HG03196 (cell line): ENCODE measurements around the gene HOXB6.

Source experiments
- ATAC-seq: cut with Tn5 transposase; IDR thresholded peaks from one replicate; pipeline ENCODE4 v1.9.1; 2021; ENCODE audit not compliant: unreplicated experiment

Gene HOXB6

DNA sequence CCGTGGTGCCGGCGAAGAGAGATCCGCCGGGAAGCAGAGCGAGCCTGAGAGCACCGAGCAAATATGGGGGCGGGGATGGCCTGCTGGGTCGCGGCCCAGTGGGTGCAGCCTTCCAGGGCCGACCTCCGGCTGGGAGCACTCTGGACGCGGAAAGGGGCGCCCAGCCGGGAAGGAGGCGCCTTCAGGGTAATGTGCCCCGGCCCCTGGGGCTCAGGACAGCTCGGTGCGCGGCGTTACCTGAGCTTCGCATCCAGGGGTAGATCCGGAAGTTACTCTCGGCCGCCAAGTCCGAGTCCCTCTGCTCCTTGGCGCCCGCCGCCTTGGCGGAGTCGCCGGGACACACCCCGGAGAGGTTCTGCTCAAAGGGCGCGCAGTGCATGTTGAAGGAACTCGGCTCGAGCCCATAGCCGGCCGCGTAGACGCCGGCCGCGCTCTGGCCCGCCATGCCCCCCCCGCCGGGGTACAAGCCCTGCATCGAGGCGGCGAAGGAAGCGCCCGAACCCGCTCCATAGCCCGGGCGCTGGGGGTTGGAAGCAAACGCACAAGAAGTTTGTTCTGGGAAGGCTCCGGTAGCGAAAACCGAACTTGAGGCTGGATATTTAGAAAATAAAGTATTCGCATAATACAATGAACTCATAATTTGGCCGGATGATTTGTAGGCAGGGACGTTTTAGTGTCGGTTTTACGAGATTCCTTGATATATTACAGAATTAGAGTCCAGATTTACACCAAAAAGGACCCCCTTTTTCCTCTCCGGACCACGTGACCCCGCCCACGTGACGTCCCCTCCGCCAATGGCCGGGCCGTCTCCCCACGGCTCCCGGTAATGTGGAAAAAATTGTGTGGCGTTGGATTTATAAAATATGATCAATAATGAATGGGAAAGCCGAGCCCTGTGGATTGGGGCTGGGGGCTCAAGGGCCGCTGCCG lies 5.8 kb upstream of the HOXB6 start, which contains the start of gene HOXB7:
Gene HOXB7, minus strand, starts transcription at position 736 of the 930 bp plus-strand sequence. Its CDS starts 99 bp downstream, at position 637.
- no peak for ATAC-seq

DNA sequence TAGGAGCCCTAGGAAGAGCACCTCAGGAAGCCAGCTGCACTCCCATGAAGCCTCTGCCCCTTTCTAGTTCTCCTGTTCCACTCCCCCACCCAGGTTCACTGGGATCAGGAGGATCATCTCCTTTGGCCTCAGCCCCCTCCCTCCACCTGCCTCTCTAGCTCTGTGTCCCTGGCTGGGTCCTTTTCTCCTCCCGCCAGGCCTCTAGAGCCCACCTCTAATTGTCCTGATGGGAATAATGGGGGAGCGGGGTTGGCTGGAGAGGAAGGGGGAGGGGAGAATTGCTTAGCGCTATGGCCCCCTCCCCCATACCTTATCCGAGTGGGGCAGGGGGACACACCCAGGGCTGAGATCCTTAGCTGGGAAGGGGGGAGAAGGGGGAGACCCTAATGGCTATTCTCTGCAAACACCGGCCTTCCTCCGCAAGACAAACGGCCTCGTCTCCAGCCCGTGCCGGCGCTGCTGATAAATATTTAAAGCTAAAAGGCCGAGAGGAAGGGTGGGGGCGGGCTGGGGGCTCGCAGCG lies 5.0 kb upstream of the HOXB6 start:
- no peak for ATAC-seq

DNA sequence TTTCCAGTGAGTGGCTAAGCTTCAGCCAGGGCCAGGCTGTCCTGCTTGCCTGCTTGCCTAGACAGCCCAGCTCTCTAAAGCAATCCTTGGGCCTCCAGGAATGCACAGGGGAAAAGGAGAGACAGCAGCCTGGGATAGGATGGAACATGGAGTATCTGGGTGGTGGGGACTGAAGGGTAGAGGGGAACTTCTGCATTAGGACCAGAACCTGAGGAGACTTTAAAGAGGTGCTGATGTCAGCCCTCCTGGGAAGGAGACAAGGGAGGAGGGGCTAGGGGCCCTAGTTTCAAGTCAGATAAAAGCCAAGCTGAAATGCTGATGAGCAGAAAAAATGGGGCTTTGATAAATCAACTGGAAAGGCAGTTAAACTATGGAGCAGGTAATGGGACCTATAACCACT lies 4.2 kb upstream of the HOXB6 start:
- ATAC-seq: no peak

DNA sequence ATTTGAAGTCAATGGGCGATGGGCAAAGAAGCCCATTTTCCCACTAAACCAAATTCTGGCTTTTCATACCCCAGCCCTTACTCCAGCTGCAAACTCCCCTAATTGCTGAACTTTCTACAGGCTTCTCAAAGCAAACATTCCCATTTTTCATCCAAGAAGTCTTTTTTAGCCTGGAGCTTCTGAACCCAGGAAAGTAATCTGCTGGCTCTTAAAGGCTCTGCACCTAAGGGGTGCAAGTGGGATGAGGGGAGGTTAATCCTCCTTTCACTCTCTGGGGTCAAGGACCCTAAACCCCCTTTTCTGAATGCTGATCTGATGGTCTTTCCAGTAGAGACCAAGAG lies 3.7 kb upstream of the HOXB6 start:
- ATAC-seq: no peak

DNA sequence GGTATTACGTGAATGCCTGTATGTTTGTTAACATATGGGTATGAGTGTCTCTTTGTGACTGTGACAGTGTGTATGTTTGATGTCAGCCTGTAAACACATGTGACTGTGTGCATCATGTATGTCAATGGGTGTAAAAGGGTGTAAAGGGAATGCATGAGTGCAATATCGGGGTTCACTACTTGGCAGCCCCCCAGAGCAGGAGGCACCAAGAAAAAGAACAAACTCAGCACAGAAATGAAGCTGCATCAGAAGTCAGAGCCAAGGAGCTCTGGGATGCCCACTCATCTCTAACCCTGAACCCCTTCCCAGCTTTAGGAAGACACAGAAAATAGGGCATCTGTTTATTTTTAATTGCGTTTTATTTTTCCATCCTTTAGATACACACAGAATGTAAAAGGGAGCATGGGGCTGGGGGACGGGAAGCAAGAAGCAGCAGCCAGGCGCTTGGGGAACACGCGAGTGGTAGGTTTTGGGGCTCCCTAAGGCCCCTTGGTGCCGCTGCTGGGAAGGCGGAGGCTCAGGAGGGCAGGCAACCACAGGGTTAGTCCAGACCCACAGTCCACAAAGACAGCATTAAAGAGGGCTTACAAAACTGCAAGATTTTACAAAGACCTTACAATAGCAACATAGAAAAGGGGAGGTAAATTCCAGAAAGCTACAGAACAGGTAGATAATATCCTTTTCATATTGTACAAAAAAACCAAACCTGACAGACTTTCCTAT lies 2.3 kb upstream of the HOXB6 start:
- no peak for ATAC-seq

DNA sequence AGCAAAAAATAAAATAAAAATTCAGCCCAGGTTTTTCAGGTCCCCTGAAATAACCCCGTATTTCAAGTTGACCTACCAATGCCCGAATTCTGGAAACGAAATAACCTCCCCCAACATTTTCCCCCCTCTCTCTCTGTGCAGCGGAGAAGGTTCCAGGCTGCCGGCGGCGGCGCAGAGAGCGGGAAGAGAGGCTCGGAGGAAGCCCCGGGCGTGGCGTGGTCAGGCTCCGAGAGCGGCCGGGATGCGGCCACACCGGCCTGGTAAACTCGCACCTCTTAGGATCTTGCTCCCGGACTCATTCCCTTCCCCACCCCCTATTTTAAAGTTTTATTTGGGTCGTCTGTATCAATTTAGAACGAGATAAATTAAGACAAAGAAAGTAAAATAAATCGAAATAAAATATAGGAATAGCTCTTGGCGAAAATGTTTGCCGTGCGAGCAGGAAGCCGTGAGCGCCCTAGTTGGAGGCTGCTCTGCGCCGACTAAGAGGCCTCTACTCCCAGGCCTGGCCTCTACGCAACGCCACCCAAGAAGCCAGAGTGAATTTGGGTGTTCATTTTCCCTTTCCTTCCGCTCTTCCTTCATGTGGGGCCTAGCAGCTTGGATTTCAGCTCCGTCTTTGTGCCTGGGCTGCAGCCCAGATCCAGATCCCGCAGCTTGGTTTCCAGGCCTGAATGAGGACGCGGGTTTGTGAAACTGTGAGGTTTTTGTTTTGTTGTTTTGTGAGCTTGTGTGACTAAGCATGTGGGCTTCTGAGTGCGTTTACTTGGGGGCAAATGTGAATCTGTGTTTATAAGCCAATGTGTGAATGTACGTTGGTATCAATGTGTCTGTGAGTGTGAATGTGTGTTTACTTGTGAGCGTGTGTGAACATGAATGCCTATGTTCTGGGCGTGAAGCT lies 1.5 kb upstream of the HOXB6 start:
- ATAC-seq: no peak

DNA sequence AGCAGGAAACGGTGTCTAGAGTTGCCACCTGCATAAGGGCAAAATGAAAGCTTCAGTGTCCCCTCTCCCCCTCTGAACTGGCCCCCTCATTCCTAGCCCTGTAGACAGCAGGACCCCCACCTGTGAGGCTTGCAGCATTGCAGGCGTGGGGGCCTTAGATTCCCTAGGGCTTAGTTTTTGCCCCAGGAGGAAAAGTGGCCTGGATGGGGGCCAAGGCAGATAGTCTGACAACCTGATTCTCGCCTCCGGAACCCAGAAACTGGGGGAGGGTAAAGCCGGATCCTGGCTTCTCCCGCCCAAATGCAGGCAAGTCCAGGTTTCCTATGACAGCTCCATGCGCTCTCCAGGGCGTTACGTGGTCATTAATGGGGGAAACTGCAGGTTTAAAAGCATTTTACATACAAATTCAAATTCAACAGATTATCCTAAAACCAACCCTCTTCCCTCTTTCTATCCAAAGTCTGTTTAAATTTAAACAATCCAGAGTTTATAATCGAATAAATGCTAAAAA lies 678 bp upstream of the HOXB6 start:
- ATAC-seq: no peak

DNA sequence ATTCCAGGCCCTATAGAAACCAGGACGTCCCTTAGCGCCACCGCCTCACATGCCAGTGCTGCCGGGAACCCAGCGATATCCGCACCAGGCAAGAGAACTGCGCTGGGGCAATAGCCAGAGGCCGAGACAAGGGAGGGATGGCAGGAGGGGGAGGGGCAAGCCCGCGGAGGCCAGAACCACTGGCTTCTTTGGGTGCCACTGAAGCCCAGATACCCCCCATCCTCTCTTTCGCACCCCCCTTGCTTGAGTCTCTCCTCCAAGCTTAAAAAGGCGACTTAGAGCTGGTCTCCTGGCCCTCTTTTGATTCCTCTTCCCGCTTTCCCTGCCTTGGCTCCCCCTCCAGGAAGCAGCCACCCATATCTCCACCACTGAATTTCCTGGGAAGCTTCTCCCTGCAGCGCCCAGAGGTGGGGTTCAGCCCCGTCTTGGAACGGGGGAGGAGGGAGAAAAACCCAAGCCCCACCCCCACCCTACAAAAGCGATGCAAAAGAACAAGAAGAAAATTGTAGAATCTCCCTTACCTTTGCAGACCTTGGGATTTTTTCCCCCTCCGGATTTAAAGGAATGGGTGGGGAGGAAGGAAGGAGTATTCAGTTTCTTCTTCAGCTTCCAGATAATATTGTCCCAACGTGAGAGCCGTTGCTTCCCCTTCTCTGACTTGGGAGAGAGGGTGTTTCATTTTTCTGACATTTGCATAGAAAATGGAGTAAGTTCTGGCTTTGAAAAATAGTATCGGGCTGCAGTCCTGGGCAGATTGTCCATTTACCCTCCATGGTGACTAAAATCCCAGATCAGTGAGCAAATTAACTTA lies 622 bp downstream of the HOXB6 start:
- no peak for ATAC-seq

DNA sequence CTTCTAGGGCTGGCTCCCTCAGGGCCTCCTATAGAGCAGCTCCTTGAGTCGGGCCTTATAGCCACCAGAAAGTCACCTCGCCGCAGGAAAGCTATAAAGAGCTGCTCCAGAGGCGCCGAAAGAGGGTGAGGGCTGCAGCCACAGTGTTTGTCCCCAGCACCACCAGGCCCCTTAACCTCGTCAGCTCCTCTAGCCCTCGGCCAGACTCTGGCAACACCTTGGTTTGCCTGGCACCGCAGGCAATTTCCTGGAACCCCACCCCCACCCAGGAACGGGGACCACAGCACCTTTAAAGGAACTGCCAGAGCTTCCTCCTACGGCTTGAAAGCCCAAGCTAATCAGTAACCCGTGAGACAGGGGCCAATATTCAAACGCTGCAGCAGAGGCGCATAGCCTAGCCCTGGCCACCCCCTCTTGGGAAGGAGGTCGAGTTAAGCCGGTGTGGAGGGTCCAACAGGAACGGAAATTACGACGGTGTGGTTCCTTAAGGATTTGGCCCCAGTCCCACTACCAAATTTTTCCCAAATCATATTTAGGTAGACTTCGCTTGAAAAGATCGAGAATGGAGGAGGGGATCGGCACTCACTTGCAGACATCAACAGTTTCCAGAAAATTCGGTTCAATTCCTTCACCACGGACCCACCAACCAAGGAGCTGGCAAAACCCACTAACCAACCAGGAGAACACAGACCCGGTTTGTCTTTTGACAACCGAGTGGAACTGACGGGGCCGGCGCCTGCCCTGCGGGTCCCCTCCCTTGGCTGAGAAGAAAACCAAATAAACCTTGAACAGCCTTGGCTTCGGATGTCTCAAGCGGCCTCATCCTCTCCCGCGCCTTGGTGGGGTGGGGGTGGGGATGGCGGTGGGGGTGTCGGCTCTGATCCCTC lies 3.0 kb downstream of the HOXB6 start:
- no peak for ATAC-seq

DNA sequence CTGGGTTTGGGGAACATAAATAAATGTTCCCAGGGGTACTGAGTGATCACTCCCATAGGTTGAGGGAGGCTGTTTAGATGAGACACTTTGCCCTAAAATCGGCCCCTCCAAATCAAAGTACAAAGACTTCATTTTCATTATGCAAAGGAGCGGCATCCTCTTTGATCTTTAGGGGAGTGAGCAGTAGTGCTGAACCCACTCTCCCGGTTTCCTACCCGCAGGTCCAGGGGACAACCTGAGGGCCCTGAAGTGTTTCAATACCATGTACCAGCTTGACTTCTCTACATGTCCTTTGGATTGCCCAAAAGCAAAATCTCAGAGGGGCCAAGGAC lies 3.6 kb downstream of the HOXB6 start:
- no peak for ATAC-seq

DNA sequence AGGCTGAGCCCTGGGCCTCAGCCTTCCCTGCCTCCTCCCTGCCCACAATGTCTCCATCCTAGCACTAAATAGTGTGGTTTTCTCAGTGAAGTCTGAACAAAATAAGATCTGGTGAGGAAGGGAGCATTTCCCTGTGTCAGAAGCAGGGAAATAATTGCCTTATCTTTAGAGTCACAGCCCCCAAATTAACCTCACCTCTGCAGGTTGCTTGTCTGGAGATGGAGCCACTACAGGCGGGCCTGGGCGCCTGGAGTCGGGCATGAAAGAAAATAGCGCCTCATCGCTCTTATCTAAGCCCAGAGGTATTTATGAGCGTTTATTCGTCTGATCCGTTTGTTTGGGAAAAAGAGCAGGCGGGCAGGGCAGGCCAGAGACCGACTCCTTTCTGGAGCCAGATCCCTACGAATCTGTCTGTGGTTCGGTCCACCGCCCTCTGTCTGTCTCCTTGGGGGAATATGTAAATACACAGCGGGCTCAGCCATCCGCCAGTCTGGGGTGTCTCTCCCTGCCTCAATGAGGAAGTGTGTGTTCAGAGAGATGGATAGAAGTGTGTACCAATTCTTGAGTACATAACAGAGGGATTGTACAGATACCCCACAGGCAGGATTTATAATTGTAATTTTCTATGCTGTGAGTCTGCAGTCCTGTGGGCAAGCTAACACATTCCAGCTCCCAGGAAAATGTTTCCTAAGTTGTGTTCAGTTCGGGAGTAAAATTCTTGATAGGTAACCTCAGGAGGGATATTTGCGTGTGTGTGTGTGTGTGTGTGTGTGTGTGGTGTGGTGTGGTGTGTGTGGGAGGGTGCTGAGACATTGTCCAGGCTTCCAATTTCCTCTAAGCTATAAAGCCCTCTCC lies 4.3 kb downstream of the HOXB6 start:
- no peak for ATAC-seq

DNA sequence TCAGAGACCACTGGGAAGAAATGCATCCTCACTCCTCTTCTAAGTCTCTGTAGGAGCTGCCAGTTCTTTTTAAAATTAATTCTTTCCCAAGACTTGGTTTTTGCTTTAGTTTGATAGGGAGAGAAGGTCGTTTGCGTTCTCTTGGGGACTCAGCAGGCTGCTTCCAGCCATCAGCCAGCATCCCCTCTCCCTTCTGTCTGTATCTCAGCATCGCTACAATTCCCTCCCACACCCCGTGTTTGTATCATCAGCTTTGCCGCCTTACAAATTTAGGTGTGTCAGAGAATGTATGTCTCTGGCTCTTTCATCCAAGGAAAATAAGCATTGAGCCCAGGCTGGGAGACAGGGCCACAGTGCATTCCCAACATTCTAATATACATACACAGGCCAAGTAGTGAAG lies 5.4 kb downstream of the HOXB6 start:
- no peak for ATAC-seq

DNA sequence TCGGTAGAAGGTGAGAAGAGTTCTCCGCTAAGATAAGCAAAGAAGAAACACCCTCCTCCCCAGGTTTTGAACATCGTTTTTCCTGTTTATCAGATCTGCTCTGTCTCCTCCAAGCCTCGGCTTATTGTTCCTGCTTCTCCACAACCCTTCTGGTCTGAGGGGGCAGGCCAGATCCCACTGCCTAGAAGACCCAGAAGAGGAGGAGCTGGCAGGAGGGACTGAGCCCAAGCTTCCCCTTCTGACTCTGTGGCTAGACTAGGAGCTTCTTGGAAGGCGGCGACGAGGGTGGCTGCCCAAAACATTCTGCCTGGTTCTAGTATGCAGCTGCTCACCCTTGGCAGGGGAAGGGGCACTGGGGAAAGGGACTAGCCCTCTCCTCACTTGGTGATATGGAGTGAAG lies 6.0 kb downstream of the HOXB6 start:
- no peak for ATAC-seq

DNA sequence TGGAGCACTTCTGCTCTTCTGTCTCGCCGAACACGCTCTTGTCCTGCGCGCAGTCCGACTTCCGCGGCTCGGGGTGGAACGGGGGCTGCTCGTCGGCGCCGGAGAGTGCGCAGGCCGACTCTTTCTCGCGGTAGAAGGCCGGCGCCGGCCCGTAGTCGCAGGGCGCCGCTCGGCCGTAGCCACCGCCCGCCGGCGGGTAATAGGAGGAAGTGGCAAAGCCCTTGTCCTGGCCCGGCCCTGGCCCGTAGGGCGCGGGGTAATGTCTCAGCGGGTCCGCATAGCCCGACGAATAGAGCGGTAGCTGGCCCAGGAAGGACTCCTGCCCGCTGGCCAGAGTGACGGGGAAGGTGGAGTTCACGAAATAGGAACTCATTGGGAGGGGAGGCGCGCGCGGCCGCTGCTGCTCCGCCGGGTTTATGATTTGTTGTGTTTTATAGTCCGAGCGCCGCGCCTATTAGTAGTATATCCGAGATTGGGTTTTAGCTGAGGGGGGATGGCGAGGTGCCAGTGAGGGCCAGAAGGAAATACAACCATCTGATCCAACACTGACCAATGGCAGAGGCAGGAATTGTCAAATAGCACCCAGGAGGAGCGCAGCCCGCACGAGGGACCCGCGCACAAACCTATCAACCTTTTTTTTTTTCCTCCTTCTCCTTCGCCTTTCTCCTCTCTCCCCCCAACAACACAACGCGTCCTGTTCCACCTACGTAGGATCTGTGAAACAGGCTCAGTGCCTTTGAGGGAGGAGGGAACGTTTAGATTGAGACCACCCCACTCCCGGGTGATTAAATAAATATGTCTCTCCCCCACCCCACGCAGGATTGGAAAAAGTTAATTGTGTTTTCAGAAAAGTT lies 6.8 kb downstream of the HOXB6 start:
- no peak for ATAC-seq

DNA sequence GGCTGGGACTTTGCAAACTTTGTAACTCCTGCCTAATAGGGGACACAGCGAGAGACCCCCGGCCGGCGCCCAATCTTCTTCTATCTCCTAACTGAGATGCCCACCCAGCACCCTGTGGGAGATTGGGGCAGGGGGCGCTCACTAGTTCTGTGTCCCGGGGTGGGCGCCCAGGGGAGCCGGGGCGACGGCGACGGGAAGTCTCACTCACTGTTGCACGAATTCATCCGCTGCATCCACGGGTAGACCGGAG lies 7.3 kb downstream of the HOXB6 start:
- no peak for ATAC-seq

DNA sequence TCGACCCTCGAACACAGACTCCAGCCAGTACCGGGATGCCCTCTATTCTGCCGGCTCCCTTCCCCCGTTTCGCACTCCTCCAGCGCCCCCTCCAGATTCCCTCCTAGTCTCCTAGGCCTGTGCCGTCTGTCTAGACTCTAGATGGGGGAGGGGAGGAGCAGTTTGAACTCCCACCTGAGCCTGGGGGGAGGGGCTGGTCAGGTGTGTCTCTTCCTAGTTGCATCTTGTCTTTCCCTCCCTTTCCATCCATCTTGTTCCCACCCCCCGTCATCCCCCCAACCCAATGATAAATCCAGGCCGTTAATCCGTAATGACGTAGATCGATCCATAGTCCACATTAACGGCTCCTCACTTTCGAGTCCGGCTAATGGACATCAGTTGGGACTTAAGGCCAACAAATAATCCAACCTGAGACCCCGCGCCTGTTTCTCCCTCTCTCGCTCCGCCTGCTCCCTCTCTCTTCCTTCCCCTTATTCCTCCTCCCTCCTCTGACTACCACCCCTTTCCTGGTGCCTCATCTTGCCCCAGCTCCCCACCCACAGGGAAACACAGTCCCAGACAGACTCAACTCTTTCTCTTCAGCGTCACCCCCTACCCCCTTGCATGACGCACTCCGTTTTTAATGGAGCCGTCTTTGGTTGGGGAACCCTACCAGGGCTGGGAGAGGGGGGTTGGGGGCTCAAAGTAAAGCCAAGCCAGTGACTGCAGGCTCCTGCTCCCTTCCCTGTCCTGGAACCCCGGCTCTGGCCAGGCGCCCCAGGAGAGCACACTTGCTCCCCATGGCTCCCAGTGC lies 7.9 kb downstream of the HOXB6 start:
- no peak for ATAC-seq
